ENCODE measurements around the gene ZNF740. TPM values are rescaled to one million over a fixed set of nuclear protein-coding genes. Genes with fewer than 3 reads are reported as not detected.
A peak's percentile ranks its signal among the peaks of the same experiment; 100 is the strongest.

The ZNF740 gene
- total and polyA plus RNA-seq, 10 of the 15 experiments (the other 5 are each of a cell fraction or from before 2014, with no cell fraction given) = 1.4 to 33.6 (median 11.3) TPM

DNA sequence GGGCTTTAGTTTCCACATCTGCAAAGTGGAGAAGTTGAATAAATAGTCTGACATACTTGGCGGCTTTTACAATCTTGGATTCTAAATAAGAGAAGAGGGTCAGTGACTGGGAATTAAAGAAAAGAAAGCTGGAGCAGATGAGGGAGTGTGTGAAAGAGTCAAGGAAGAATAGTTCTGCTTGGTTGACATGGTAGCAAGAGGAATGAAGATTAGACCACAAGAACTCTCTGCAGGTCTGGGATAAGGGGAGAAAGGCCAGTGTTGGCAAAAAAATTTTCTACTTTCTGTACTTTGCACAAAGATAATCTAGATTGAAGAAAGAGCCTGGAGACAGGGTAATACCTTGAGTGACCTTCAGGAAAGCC is 20.6 kb downstream of the ZNF740 start:
- ChIA-PET SMC1A (ENCODE audit: uncharacterized antibody, unreplicated experiment) (interaction anchor here (0.6 to 6.0 kb wide), 19 partner anchors 9 to 128 kb away, joined by 3 to 29 read pairs (median 4); partner anchors contain the start of genes AAAS, CSAD, ESPL1 and ZNF740), POLR2A (interaction anchor here (0.7 to 5.1 kb wide), 11 partner anchors 8 to 132 kb away, joined by 3 to 47 read pairs (median 4); partner anchors contain the start of genes CSAD, ITGB7, PFDN5 and ZNF740), CTCF (interaction anchor here (1.0 to 7.7 kb wide), 17 partner anchors 10 to 136 kb away, joined by 3 to 78 read pairs (median 4); partner anchors contain the start of genes AAAS, ESPL1, ITGB7 and PFDN5), RAD21 (ENCODE audit: unreplicated experiment) (interaction anchor here (0.6 to 4.8 kb wide), 13 partner anchors 9 to 67 kb away, joined by 3 to 26 read pairs (median 5); partner anchors contain the start of genes CSAD, ESPL1 and ZNF740)
- Histone ChIP-seq H3K27me3 (replicated peaks in 1 of 2; ENCODE audit: control insufficient read depth in 2 of 2, insufficient read depth in 2 of 2, low read length in 1 of 2) (no peaks in the 10 kb centered on the region), H3K27ac (ENCODE audit: control insufficient read depth, insufficient read depth) (peak overlapping the region; percentile 69), H3K4me3 (peak overlapping the region; percentile 90), H2AFZ (ENCODE audit: control insufficient read depth, low read depth, low read length) (no peak overlapping the region), H3K79me2 (ENCODE audit: control insufficient read depth, insufficient read depth, low read length) (peaks cover 63% of the 10 kb centered on the region), H3K4me2 (ENCODE audit: control insufficient read depth, insufficient read depth) (peak overlapping the region; percentile 84), H3K36me3 (ENCODE audit: control insufficient read depth in 2 of 2, insufficient read depth in 2 of 2, low read length in 1 of 2) (peaks cover 17 to 28% of the 10 kb centered on the region in 2 experiments), H4K20me1 (ENCODE audit: control insufficient read depth, insufficient read depth) (no peaks in the 10 kb centered on the region), H3K9me3 (replicated peaks; ENCODE audit: control insufficient read depth, insufficient read depth, low read length) (no peaks in the 10 kb centered on the region), H3K9ac (ENCODE audit: control insufficient read depth, insufficient read depth, low read length) (peak overlapping the region; percentile 42), H3K4me1 (ENCODE audit: control insufficient read depth, insufficient read depth, low read length) (peaks cover 47% of the 10 kb centered on the region)
- intact Hi-C loops (cut with micrococcal nuclease; ENCODE audit: unreplicated experiment) (loop anchor here (2.0 kb wide), 1 partner anchor 20 kb away; the partner anchor contains the start of genes CSAD and ZNF740), in situ Hi-C loops (cut with MboI) (no loop called here)
- FAIRE-seq = no peak
- 4% methylated on average over 1 of the region's 1 CpG for WGBS (ENCODE audit: insufficient coverage, insufficient replicate concordance, low lambda C conversion rate, missing lambda C conversion rate)
- ATAC-seq = no peak
- no peak for TF ChIP-seq HDAC2 (IDR thresholded peaks at IDR 0.05)
- TF ChIP-seq, protein P1, sequence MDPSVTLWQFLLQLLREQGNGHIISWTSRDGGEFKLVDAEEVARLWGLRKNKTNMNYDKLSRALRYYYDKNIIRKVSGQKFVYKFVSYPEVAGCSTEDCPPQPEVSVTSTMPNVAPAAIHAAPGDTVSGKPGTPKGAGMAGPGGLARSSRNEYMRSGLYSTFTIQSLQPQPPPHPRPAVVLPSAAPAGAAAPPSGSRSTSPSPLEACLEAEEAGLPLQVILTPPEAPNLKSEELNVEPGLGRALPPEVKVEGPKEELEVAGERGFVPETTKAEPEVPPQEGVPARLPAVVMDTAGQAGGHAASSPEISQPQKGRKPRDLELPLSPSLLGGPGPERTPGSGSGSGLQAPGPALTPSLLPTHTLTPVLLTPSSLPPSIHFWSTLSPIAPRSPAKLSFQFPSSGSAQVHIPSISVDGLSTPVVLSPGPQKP (IDR thresholded peaks at IDR 0.05; ENCODE audit: low read depth, low read length) = 0 out of 2 replicates have a peak, but pooled peaks have one; percentile 17
- TF ChIP-seq ZBED1 (IDR thresholded peaks at IDR 0.05; ENCODE audit: borderline replicate concordance) = no peak
- no TSS peak for BruUV-seq (replicated peaks)
- DNase-seq (ENCODE audit: low read depth, low spot score) = no peak

DNA sequence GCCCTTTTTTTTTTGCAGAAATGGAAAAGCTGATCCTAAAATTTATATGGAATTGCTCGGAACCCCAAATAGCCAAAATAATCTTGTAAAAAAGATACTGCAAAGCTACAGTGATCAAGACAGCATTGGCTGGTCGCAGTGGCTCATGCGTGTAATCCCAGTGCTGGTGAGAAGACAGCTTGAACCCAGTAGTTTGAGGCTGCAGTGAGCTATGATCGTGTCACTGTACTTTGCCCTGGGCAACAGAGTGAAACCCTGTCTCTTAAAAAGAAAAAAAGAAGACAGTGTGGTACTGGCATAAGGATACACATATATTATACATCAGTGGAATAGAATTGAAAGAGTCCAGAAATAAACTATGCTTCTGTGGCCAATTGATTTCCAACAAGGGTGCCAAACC is 21.1 kb downstream of the ZNF740 start:
- Histone ChIP-seq H3K9ac (ENCODE audit: control insufficient read depth, insufficient read depth, low read length) (no peak overlapping the region), H3K4me1 (ENCODE audit: control insufficient read depth, insufficient read depth, low read length) (peaks cover 47% of the 10 kb centered on the region), H3K36me3 (ENCODE audit: control insufficient read depth in 2 of 2, insufficient read depth in 2 of 2, low read length in 1 of 2) (peaks cover 13 to 23% of the 10 kb centered on the region in 2 experiments), H4K20me1 (ENCODE audit: control insufficient read depth, insufficient read depth) (no peaks in the 10 kb centered on the region), H3K27ac (ENCODE audit: control insufficient read depth, insufficient read depth) (peak overlapping the region; percentile 69), H3K27me3 (replicated peaks in 1 of 2; ENCODE audit: control insufficient read depth in 2 of 2, insufficient read depth in 2 of 2, low read length in 1 of 2) (no peaks in the 10 kb centered on the region), H3K79me2 (ENCODE audit: control insufficient read depth, insufficient read depth, low read length) (peaks cover 68% of the 10 kb centered on the region), H3K9me3 (replicated peaks; ENCODE audit: control insufficient read depth, insufficient read depth, low read length) (no peaks in the 10 kb centered on the region), H3K4me2 (ENCODE audit: control insufficient read depth, insufficient read depth) (peak overlapping the region; percentile 84), H2AFZ (ENCODE audit: control insufficient read depth, low read depth, low read length) (no peak overlapping the region), H3K4me3 (peak overlapping the region; percentile 90)
- DNase-seq (ENCODE audit: low read depth, low spot score) (no peak), FAIRE-seq (no peak), ATAC-seq (peak; percentile 39)
- in situ Hi-C loops (cut with MboI) (no loop called here), intact Hi-C loops (cut with micrococcal nuclease; ENCODE audit: unreplicated experiment) (loop anchor here (2.0 kb wide), 1 partner anchor 21 kb away; the partner anchor contains the start of genes CSAD and ZNF740)
- SMC1A ChIA-PET (ENCODE audit: uncharacterized antibody, unreplicated experiment) = interaction anchor here (0.6 to 6.0 kb wide), 15 partner anchors 8 to 128 kb away, joined by 3 to 29 read pairs (median 4); partner anchors contain the start of genes CSAD, ESPL1 and ZNF740
- CTCF ChIA-PET = interaction anchor here (1.0 to 7.7 kb wide), 16 partner anchors 9 to 136 kb away, joined by 3 to 78 read pairs (median 4); partner anchors contain the start of genes ESPL1, ITGB7 and PFDN5
- no TSS peak for BruUV-seq (replicated peaks)
- RAD21 ChIA-PET (ENCODE audit: unreplicated experiment) = interaction anchor here (0.6 to 4.8 kb wide), 11 partner anchors 9 to 67 kb away, joined by 3 to 23 read pairs (median 5); partner anchors contain the start of genes CSAD, ESPL1 and ZNF740
- WGBS (ENCODE audit: insufficient coverage, insufficient replicate concordance, low lambda C conversion rate, missing lambda C conversion rate) = 46% methylated on average over 4 of the region's 4 CpGs
- POLR2A ChIA-PET = interaction anchor here (0.7 to 5.1 kb wide), 12 partner anchors 8 to 109 kb away, joined by 3 to 47 read pairs (median 4); partner anchors contain the start of genes CSAD, ITGB7, PFDN5 and ZNF740
- no peak for TF ChIP-seq BHLHE40 (IDR thresholded peaks at IDR 0.05; ENCODE audit: borderline replicate concordance in 1 of 2, low read depth in 2 of 2, low read length in 1 of 2)
- no peak for TF ChIP-seq MEF2B (IDR thresholded peaks at IDR 0.05; ENCODE audit: partially characterized antibody, poor library complexity, severe bottlenecking)
- TF ChIP-seq MYB (IDR thresholded peaks at IDR 0.05; ENCODE audit: borderline replicate concordance, low read depth, low read length) = no peak
- no peak for TF ChIP-seq ZNF24 (IDR thresholded peaks at IDR 0.05)
- TF ChIP-seq SUPT20H (IDR thresholded peaks at IDR 0.05; ENCODE audit: borderline replicate concordance, control insufficient read depth, low read depth, low read length) = no peak
- TF ChIP-seq HDGF (IDR thresholded peaks at IDR 0.05) = no peak
- TF ChIP-seq NR2C1 (IDR thresholded peaks at IDR 0.05) = no peak
- no peak for TF ChIP-seq SUZ12 (IDR thresholded peaks at IDR 0.05; ENCODE audit: unreplicated experiment)
- no peak for TF ChIP-seq EP300 (IDR thresholded peaks at IDR 0.05; ENCODE audit: borderline replicate concordance in 1 of 2, control insufficient read depth in 1 of 2, low read depth in 2 of 2, low read length in 2 of 2)
- no peak for TF ChIP-seq FOS (IDR thresholded peaks at IDR 0.05; ENCODE audit: borderline replicate concordance, extremely low read depth, insufficient read length)
- no peak for TF ChIP-seq NR2C2 (IDR thresholded peaks at IDR 0.05; ENCODE audit: borderline replicate concordance, control insufficient read depth, insufficient read length, low read depth)
- no peak for TF ChIP-seq BMI1 (IDR thresholded peaks at IDR 0.05; ENCODE audit: borderline replicate concordance)

Measured in GM12878 (cell line).